Transverse colon (tissue), 4 donors: ENCODE measurements around the gene ZNF239.

Source experiments
- POLR2AphosphoS5 ChIP-seq, 3 donors: sonication (generic); formaldehyde crosslinking; IDR thresholded peaks; one replicate each; pipeline ENCODE4 v1.6.1; 2016; ENCODE audit warnings: antibody characterized with exemption in 3 of 3
- TF ChIP-seq, protein P1 (sequence below), 5 experiments: fragments of 200-600 bp in 3 of 5; fragments of 450-650 bp in 2 of 5; sonication (generic) in 3 of 5; IDR thresholded peaks; 1 replicate in 2 of 5; 2 replicates in 3 of 5; pipeline ENCODE4 v1.5.1; 2016 to 2017; ENCODE audit warnings: antibody characterized with exemption in 5 of 5, inconsistent platforms in 3 of 5, mild to moderate bottlenecking in 2 of 5, moderate library complexity in 1 of 5

GRCh38 chr10:43594944-43595589 lies 20.7 kb upstream of the ZNF239 start:
- TF ChIP-seq, protein P1, sequence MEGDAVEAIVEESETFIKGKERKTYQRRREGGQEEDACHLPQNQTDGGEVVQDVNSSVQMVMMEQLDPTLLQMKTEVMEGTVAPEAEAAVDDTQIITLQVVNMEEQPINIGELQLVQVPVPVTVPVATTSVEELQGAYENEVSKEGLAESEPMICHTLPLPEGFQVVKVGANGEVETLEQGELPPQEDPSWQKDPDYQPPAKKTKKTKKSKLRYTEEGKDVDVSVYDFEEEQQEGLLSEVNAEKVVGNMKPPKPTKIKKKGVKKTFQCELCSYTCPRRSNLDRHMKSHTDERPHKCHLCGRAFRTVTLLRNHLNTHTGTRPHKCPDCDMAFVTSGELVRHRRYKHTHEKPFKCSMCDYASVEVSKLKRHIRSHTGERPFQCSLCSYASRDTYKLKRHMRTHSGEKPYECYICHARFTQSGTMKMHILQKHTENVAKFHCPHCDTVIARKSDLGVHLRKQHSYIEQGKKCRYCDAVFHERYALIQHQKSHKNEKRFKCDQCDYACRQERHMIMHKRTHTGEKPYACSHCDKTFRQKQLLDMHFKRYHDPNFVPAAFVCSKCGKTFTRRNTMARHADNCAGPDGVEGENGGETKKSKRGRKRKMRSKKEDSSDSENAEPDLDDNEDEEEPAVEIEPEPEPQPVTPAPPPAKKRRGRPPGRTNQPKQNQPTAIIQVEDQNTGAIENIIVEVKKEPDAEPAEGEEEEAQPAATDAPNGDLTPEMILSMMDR (IDR thresholded peaks at IDR 0.05) = no peak
- TF ChIP-seq POLR2AphosphoS5 (IDR thresholded peaks at IDR 0.05) = no peak
